Fibroblast of mammary gland (primary cell): ENCODE measurements around the gene MTCL3.

ENCODE experiments used
- DNase-seq: peaks from one replicate; pipeline ENCODE4 v3.0.0-alpha.2; 2010; ENCODE audit warnings: low read depth
- H3K4me3 ChIP-seq: 2 replicates; pipeline ENCODE4 v1.5.1; 2011; ENCODE audit warnings: low read depth, mild to moderate bottlenecking, low read length, moderate library complexity; ENCODE audit not compliant: control insufficient read depth
- CTCF ChIP-seq: conservative IDR thresholded peaks from 2 replicates; pipeline ENCODE4 v1.5.1; 2011; ENCODE audit warnings: low read depth, low read length, inconsistent platforms; ENCODE audit not compliant: control insufficient read depth, insufficient read depth

MTCL3 gene

GRCh38 chr6:127475823-127476176, 43.3 kb downstream of the MTCL3 start:
- TF ChIP-seq CTCF, result no peak
- DNase-seq, result no peak
- no peak overlapping the region for H3K4me3 ChIP-seq

GRCh38 chr6:127475135-127475822, 43.9 kb downstream of the MTCL3 start:
- no peak for TF ChIP-seq CTCF
- no peak overlapping the region for H3K4me3 ChIP-seq
- DNase-seq, result no peak

- no peak overlapping the region for H3K4me3 ChIP-seq
- DNase-seq, result no peak
- TF ChIP-seq CTCF, result no peak
These were observed 47.5 kb downstream of the MTCL3 start for GRCh38 chr6:127471379-127472255.

GRCh38 chr6:127468936-127469335, 50.2 kb downstream of the MTCL3 start:
- no peak for DNase-seq
- TF ChIP-seq CTCF, result no peak
- no peak overlapping the region for H3K4me3 ChIP-seq

- H3K4me3 ChIP-seq, result no peak overlapping the region
- DNase-seq, result no peak
- TF ChIP-seq CTCF, result no peak
These were observed 52.7 kb downstream of the MTCL3 start for GRCh38 chr6:127466416-127466815.

GRCh38 chr6:127464881-127465459, 54.2 kb downstream of the MTCL3 start:
- DNase-seq, result peak; percentile 75
- H3K4me3 ChIP-seq, result no peak overlapping the region

More at GRCh38 chr6:127464881-127465459, 54.2 kb downstream of the MTCL3 start:
- peak; percentile 97 for TF ChIP-seq CTCF
